ENCODE measurements around the gene TUT1.

TUT1 gene

DNA sequence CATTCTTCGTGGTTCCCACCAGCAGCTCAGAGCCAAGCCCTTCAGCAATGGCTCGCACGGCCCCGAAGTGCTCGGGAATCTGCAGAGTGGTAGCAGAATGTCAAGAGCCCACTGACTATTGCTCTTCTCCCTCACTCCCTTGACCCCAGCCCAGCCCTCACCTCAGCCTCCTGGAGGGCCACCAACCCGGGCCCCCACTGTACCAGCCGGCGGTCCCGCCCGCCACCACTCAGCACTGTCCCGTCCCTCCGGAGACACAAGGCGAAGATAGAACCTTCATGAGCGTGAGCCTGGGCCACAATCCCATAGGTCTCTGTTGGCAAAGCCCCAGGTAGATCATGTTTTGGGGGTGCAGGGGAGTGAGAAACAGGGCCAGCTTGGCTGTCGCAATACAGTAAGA, 14.6 kb upstream of the TUT1 start:
- no peaks in the 10 kb centered on the region for H4K20me1 ChIP-seq (ENCODE audit: low read depth, low read length)
- H2AFZ ChIP-seq (ENCODE audit: low read depth, low read length, severe bottlenecking), result no peak overlapping the region
- H3K27me3 ChIP-seq (ENCODE audit: low read length), result no peaks in the 10 kb centered on the region
- H3K9ac ChIP-seq (ENCODE audit: low read length), result no peak overlapping the region
- H3K79me2 ChIP-seq (ENCODE audit: insufficient read depth, low read length), result peaks cover 7% of the 10 kb centered on the region
- H3K4me3 ChIP-seq (ENCODE audit: insufficient read depth, low read length, poor library complexity, severe bottlenecking), result no peak overlapping the region
- no peaks in the 10 kb centered on the region for H3F3A ChIP-seq (ENCODE audit: insufficient read depth)
- H3K36me3 ChIP-seq (ENCODE audit: low read length), result no peaks in the 10 kb centered on the region
- no peak for TF ChIP-seq EZH2phosphoT487 (conservative IDR thresholded peaks at IDR 0.05; ENCODE audit: low read length)
- no peak overlapping the region for H3K27ac ChIP-seq (ENCODE audit: low read depth, low read length)
- no peaks in the 10 kb centered on the region for H3K9me2 ChIP-seq (replicated peaks; ENCODE audit: insufficient read depth, low read length)
- no peaks in the 10 kb centered on the region for H3K9me3 ChIP-seq (ENCODE audit: insufficient read depth, low read length)
- H3K4me2 ChIP-seq (ENCODE audit: low read depth, low read length, poor library complexity, severe bottlenecking), result no peak overlapping the region

DNA sequence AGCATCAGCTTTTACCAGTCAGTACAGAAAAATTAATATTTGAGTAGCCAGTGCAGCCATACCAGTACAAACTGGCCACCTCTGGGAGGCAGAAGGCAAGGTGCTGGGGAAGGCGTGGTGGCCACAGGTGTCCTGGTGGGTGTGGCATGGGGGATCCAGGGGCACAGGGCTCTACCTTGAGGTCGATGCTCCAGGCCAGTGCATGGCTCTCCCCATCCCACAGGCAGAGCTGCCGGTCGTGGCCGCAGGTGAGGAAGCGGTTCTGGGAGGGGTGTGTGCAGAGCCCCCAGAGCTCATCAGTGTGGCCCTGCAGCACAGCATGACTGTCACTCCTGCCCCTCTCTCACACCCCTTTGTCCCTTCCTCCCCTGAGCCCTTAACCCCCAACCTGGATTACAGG, 14.1 kb upstream of the TUT1 start:
- Histone ChIP-seq H3K27me3 (ENCODE audit: low read length) (no peaks in the 10 kb centered on the region), H3K27ac (ENCODE audit: low read depth, low read length) (no peak overlapping the region), H3K36me3 (ENCODE audit: low read length) (no peaks in the 10 kb centered on the region), H4K20me1 (ENCODE audit: low read depth, low read length) (no peaks in the 10 kb centered on the region), H3K4me3 (ENCODE audit: insufficient read depth, low read length, poor library complexity, severe bottlenecking) (no peak overlapping the region), H3K9ac (ENCODE audit: low read length) (no peak overlapping the region), H3K9me3 (ENCODE audit: insufficient read depth, low read length) (no peaks in the 10 kb centered on the region), H3K4me2 (ENCODE audit: low read depth, low read length, poor library complexity, severe bottlenecking) (no peak overlapping the region), H2AFZ (ENCODE audit: low read depth, low read length, severe bottlenecking) (no peak overlapping the region), H3K79me2 (ENCODE audit: insufficient read depth, low read length) (peaks cover 10% of the 10 kb centered on the region), H3K9me2 (replicated peaks; ENCODE audit: insufficient read depth, low read length) (no peaks in the 10 kb centered on the region), H3F3A (ENCODE audit: insufficient read depth) (peaks cover under 1% of the 10 kb centered on the region; the same call in 1 of the 2 replicates)
- no peak for TF ChIP-seq EZH2phosphoT487 (conservative IDR thresholded peaks at IDR 0.05; ENCODE audit: low read length)
- TF ChIP-seq, protein P1, sequence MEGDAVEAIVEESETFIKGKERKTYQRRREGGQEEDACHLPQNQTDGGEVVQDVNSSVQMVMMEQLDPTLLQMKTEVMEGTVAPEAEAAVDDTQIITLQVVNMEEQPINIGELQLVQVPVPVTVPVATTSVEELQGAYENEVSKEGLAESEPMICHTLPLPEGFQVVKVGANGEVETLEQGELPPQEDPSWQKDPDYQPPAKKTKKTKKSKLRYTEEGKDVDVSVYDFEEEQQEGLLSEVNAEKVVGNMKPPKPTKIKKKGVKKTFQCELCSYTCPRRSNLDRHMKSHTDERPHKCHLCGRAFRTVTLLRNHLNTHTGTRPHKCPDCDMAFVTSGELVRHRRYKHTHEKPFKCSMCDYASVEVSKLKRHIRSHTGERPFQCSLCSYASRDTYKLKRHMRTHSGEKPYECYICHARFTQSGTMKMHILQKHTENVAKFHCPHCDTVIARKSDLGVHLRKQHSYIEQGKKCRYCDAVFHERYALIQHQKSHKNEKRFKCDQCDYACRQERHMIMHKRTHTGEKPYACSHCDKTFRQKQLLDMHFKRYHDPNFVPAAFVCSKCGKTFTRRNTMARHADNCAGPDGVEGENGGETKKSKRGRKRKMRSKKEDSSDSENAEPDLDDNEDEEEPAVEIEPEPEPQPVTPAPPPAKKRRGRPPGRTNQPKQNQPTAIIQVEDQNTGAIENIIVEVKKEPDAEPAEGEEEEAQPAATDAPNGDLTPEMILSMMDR (IDR thresholded peaks at IDR 0.05; ENCODE audit: insufficient read depth, low read length, poor library complexity, severe bottlenecking), result no peak

DNA sequence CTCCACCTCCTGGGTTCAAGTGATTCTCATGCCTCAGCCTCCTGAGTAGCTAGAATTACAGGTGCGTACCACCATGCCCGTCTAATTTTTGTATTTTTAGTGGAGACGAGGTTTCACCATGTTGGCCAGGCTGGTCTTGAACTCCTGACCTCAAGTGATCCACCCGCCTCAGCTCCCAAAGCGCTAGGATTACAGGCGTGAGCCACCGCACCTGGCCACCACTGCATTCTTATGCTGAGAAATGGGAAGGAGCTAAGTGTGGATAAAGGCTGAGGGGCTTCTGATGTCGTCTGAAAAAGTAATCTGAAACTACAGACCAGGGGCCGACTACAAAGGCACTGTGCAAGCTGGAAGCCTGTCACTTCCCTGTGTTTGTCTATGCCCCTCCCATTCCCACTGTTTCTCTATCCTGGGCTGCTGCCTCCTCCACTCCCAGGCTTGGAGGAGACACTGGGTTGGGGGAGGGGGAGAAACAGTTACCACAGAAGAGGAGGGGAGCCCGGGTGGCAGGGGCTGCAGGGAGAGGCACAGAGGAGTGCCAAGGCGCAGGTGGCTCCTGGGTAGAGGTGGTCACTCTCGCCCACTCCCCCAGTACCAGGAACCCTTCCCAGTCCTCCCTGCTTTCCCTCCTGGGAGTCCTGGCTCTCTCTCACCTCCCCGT, 13.3 kb upstream of the TUT1 start:
- Histone ChIP-seq H3F3A (ENCODE audit: insufficient read depth) (peaks cover 8% of the 10 kb centered on the region), H3K9me3 (ENCODE audit: insufficient read depth, low read length) (no peaks in the 10 kb centered on the region), H3K36me3 (ENCODE audit: low read length) (peaks cover 7% of the 10 kb centered on the region; the same call in 1 of the 2 replicates), H3K79me2 (ENCODE audit: insufficient read depth, low read length) (peaks cover 19% of the 10 kb centered on the region), H2AFZ (ENCODE audit: low read depth, low read length, severe bottlenecking) (no peak overlapping the region), H3K9me2 (replicated peaks; ENCODE audit: insufficient read depth, low read length) (no peaks in the 10 kb centered on the region), H3K9ac (ENCODE audit: low read length) (no peak overlapping the region), H3K27ac (ENCODE audit: low read depth, low read length) (no peak overlapping the region), H3K27me3 (ENCODE audit: low read length) (no peaks in the 10 kb centered on the region), H3K4me2 (ENCODE audit: low read depth, low read length, poor library complexity, severe bottlenecking) (no peak overlapping the region), H3K4me3 (ENCODE audit: insufficient read depth, low read length, poor library complexity, severe bottlenecking) (no peak overlapping the region), H4K20me1 (ENCODE audit: low read depth, low read length) (no peaks in the 10 kb centered on the region)
- TF ChIP-seq, protein P1 (IDR thresholded peaks at IDR 0.05; ENCODE audit: insufficient read depth, low read length, poor library complexity, severe bottlenecking), result no peak
- TF ChIP-seq EZH2phosphoT487 (conservative IDR thresholded peaks at IDR 0.05; ENCODE audit: low read length), result no peak

DNA sequence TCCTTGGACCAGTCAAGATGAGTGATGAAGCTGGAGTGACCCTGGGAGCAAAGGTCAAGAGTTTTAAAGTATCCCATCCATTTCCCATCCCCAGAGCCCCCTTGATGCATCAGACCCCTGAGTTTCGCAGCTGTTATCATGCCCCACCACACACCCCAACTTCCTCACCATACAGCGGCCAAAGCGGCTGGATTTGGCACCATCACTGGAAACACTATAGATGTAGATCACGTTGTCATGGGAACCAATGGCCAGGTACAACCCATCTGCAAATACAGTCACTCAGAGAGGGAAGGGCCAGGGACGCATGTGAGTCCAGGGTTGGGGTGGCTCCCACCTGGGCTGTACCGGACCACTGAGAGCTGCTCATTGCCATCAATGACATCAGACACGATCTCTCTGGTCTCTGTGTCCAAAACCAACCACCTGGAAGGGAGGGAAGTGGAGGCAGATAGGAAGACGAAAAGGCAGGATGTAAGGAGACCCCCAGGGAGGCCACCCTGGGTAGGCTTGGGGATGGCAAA, 12.5 kb upstream of the TUT1 start:
- H3K9ac ChIP-seq (ENCODE audit: low read length), result no peak overlapping the region
- TF ChIP-seq, protein P1 (IDR thresholded peaks at IDR 0.05; ENCODE audit: insufficient read depth, low read length, poor library complexity, severe bottlenecking), result no peak
- no peak for TF ChIP-seq EZH2phosphoT487 (conservative IDR thresholded peaks at IDR 0.05; ENCODE audit: low read length)

More for the DNA sequence above, 12.5 kb upstream of the TUT1 start:
- Histone ChIP-seq H3K4me2 (ENCODE audit: low read depth, low read length, poor library complexity, severe bottlenecking) (no peak overlapping the region), H3K27ac (ENCODE audit: low read depth, low read length) (no peak overlapping the region), H2AFZ (ENCODE audit: low read depth, low read length, severe bottlenecking) (no peak overlapping the region), H3F3A (ENCODE audit: insufficient read depth) (peaks cover 14% of the 10 kb centered on the region), H3K9me3 (ENCODE audit: insufficient read depth, low read length) (no peaks in the 10 kb centered on the region), H3K79me2 (ENCODE audit: insufficient read depth, low read length) (peaks cover 25% of the 10 kb centered on the region), H3K9me2 (replicated peaks; ENCODE audit: insufficient read depth, low read length) (no peaks in the 10 kb centered on the region), H3K4me3 (ENCODE audit: insufficient read depth, low read length, poor library complexity, severe bottlenecking) (no peak overlapping the region), H3K36me3 (ENCODE audit: low read length) (peaks cover 11% of the 10 kb centered on the region; the same call in 1 of the 2 replicates), H4K20me1 (ENCODE audit: low read depth, low read length) (no peaks in the 10 kb centered on the region), H3K27me3 (ENCODE audit: low read length) (no peaks in the 10 kb centered on the region)
